SK-N-SH treated with all-trans-retinoic acid at 6 μM for 48 hours (cell line): Measurements from ENCODE around the gene KLHDC3.

Experiments used
- ATAC-seq: fragments of 200-7000 bp; cut with Tn5 transposase; 3 replicates; pipeline ENCODE4 v1.9.1; 2020; ENCODE audit warnings: mild to moderate bottlenecking, moderate library complexity
- ARNTL ChIP-seq: fragments of 450-650 bp; formaldehyde crosslinking; IDR thresholded peaks from 2 replicates; pipeline ENCODE4 v1.5.0; 2020; ENCODE audit warnings: low read depth, mild to moderate bottlenecking, moderate library complexity, borderline replicate concordance
- BACH2 ChIP-seq: fragments of 250-450 bp; sonication (Bioruptor Pico); IDR thresholded peaks from 2 replicates; pipeline ENCODE4 v1.9.0; 2021; ENCODE audit warnings: mild to moderate bottlenecking, borderline replicate concordance
- CREB5 ChIP-seq: fragments of 250-450 bp; sonication (Bioruptor Pico); IDR thresholded peaks from 2 replicates; pipeline ENCODE4 v1.5.1; 2020; ENCODE audit warnings: low read depth, mild to moderate bottlenecking, moderate library complexity
- GLIS3 ChIP-seq: fragments of 250-450 bp; sonication (Bioruptor Pico); IDR thresholded peaks from 2 replicates; pipeline ENCODE4 v1.5.0; 2020; ENCODE audit warnings: mild to moderate bottlenecking, moderate library complexity
- ISL1 ChIP-seq: fragments of 250-450 bp; sonication (Bioruptor Pico); IDR thresholded peaks from 2 replicates; pipeline ENCODE4 v2.1.2; 2022; ENCODE audit warnings: mild to moderate bottlenecking, moderate library complexity
- PATZ1 ChIP-seq: fragments of 250-450 bp; sonication (Bioruptor Pico); IDR thresholded peaks from 2 replicates; pipeline ENCODE4 v1.8.0; 2020; ENCODE audit warnings: mild to moderate bottlenecking, moderate library complexity, borderline replicate concordance
- POU6F1 ChIP-seq: fragments of 250-450 bp; sonication (Bioruptor Pico); IDR thresholded peaks from 2 replicates; pipeline ENCODE4 v1.8.0; 2021; ENCODE audit warnings: low read depth, mild to moderate bottlenecking, moderate library complexity, borderline replicate concordance
- SNAI2 ChIP-seq: fragments of 250-450 bp; sonication (Bioruptor Pico); IDR thresholded peaks from 2 replicates; pipeline ENCODE4 v1.5.0; 2020; ENCODE audit warnings: mild to moderate bottlenecking, moderate library complexity
- TCF4 ChIP-seq: fragments of 250-450 bp; sonication (Bioruptor Pico); IDR thresholded peaks from 2 replicates; pipeline ENCODE4 v1.8.0; 2021; ENCODE audit warnings: mild to moderate bottlenecking, moderate library complexity, borderline replicate concordance
- TOX ChIP-seq: fragments of 250-450 bp; sonication (Bioruptor Pico); IDR thresholded peaks from 2 replicates; pipeline ENCODE4 v1.8.0; 2021; ENCODE audit warnings: mild to moderate bottlenecking, moderate library complexity, borderline replicate concordance
- ZFP3 ChIP-seq: fragments of 250-450 bp; sonication (Bioruptor Pico); IDR thresholded peaks from 2 replicates; pipeline ENCODE4 v1.5.0; 2020; ENCODE audit warnings: mild to moderate bottlenecking, moderate library complexity
- ZFP30 ChIP-seq: fragments of 450-650 bp; formaldehyde crosslinking; IDR thresholded peaks from 2 replicates; pipeline ENCODE4 v1.5.0; 2022; ENCODE audit warnings: mild to moderate bottlenecking, moderate library complexity
- ZNF565 ChIP-seq: fragments of 450-650 bp; formaldehyde crosslinking; conservative IDR thresholded peaks from 2 replicates; pipeline ENCODE4 v1.5.0; 2020; ENCODE audit warnings: low read depth, mild to moderate bottlenecking, moderate library complexity
- ZNF70 ChIP-seq: fragments of 450-650 bp; formaldehyde crosslinking; IDR thresholded peaks from 2 replicates; pipeline ENCODE4 v1.5.0; 2020; ENCODE audit warnings: mild to moderate bottlenecking, moderate library complexity
- TF ChIP-seq, protein P1 (sequence below): fragments of 250-450 bp; sonication (Bioruptor Pico); IDR thresholded peaks from 2 replicates; pipeline ENCODE4 v1.5.0; 2020; ENCODE audit warnings: mild to moderate bottlenecking, moderate library complexity
- TF ChIP-seq, protein P2 (sequence below): fragments of 250-450 bp; sonication (Bioruptor Pico); IDR thresholded peaks from 2 replicates; pipeline ENCODE4 v1.5.1; 2021; ENCODE audit warnings: mild to moderate bottlenecking, moderate library complexity

Gene KLHDC3

DNA sequence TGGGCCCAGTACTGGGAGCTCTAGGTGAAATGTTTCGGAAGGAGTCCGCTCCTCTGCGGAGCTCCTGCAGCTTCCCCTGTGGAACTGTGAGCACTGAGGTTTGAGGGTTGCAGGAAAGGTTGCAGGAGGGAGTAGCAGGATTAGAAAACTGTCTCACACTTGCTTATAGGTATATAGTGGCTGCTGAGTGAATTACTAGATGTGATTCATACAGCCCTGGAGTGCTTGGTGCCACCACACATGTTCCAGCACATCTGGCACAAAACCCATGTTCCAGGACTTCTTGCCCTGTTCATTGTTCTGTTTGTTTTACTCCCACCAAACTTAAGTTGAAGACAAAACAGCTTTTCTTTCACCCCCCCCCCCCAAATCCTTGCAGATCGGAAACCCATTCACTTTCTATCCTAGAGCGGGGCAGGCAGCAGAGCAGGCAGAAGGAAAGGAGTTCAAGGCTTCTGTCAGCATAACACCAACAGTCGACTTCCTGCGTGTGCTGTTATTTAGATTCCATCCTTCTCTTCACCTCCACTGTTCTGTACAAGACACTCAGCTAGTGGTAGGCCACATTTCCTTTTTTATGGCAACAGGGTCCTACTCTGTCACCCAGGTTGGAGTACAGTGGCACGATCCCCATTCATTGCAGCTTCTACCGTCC, 34.4 kb upstream of the KLHDC3 start:
- no peak for TF ChIP-seq TOX (CRISPR knock-in tag)
- TF ChIP-seq POU6F1 (CRISPR knock-in tag), result no peak
- TF ChIP-seq ZFP3, result no peak
- no peak for TF ChIP-seq BACH2 (CRISPR knock-in tag)
- TF ChIP-seq CREB5 (CRISPR knock-in tag), result no peak
- peak; percentile 6 for ATAC-seq

- no peak for TF ChIP-seq TCF4 (CRISPR knock-in tag)
- no peak for ATAC-seq
These were observed 32.2 kb upstream of the KLHDC3 start for GRCh38 chr6:42981836-42982235.

DNA sequence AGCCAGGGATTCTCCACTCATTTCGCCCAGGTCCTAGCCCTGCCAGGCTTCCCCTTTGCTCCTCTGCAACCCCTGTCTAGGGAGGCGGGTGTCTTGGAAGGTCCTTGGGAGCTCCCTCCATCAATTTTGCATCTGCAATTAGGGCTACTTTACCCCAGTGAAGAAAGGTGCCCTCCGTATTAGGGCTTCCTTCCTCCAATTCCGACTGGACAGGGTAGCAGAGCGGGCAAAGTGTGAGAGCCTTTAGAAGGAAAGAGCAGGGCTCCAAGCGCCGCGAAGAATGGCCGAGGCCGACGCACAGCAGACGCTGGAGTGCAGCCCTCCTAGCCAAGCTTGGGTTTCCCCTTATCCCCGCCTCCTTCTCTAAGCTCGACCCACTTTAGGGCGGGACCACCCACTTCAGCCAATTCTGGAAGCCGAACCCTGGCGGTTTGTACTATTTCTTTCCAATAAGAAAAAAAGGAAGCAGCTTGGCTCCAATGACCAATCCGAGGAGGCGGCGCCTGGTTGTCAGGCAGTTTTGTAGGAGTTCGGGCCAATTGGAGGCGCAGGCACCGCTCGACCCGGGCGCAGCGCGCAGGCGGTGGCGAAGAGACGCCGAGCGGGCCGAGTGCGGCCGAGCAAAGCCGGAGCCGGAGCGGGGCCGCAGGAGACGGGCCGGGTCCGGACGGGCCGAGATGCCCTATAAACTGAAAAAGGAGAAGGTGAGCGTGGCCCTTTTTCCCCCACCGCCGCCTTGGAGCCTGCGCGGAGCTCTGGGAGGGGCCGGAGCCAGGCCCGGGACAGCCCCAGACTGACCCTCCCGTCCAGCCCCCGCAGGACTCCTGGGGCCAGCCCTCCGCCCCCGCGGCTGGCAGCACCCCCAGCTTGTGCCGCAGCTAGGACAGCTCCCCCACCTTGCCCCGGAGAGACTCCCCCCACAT, 29.8 kb upstream of the KLHDC3 start, which contains the start of gene PPP2R5D:
Gene PPP2R5D, plus strand, starts transcription at position 570 of the 923 bp plus-strand sequence. Its CDS starts 108 bp downstream, at position 678.
- ATAC-seq, result peak; percentile 96
- TF ChIP-seq GLIS3 (CRISPR knock-in tag) (no peak), ZNF565 (CRISPR knock-in tag) (no peak), ZFP3 (no peak), ZFP30 (CRISPR knock-in tag) (no peak), SNAI2 (CRISPR knock-in tag) (no peak), BACH2 (CRISPR knock-in tag) (no peak), ZNF70 (CRISPR knock-in tag) (no peak), PATZ1 (no peak), ARNTL (CRISPR knock-in tag) (no peak), TCF4 (CRISPR knock-in tag) (no peak), ISL1 (CRISPR knock-in tag) (no peak), CREB5 (CRISPR knock-in tag) (no peak)
- TF ChIP-seq, protein P1, sequence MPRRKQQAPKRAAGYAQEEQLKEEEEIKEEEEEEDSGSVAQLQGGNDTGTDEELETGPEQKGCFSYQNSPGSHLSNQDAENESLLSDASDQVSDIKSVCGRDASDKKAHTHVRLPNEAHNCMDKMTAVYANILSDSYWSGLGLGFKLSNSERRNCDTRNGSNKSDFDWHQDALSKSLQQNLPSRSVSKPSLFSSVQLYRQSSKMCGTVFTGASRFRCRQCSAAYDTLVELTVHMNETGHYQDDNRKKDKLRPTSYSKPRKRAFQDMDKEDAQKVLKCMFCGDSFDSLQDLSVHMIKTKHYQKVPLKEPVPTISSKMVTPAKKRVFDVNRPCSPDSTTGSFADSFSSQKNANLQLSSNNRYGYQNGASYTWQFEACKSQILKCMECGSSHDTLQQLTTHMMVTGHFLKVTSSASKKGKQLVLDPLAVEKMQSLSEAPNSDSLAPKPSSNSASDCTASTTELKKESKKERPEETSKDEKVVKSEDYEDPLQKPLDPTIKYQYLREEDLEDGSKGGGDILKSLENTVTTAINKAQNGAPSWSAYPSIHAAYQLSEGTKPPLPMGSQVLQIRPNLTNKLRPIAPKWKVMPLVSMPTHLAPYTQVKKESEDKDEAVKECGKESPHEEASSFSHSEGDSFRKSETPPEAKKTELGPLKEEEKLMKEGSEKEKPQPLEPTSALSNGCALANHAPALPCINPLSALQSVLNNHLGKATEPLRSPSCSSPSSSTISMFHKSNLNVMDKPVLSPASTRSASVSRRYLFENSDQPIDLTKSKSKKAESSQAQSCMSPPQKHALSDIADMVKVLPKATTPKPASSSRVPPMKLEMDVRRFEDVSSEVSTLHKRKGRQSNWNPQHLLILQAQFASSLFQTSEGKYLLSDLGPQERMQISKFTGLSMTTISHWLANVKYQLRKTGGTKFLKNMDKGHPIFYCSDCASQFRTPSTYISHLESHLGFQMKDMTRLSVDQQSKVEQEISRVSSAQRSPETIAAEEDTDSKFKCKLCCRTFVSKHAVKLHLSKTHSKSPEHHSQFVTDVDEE (CRISPR knock-in tag), result no peak
- TF ChIP-seq, protein P2, sequence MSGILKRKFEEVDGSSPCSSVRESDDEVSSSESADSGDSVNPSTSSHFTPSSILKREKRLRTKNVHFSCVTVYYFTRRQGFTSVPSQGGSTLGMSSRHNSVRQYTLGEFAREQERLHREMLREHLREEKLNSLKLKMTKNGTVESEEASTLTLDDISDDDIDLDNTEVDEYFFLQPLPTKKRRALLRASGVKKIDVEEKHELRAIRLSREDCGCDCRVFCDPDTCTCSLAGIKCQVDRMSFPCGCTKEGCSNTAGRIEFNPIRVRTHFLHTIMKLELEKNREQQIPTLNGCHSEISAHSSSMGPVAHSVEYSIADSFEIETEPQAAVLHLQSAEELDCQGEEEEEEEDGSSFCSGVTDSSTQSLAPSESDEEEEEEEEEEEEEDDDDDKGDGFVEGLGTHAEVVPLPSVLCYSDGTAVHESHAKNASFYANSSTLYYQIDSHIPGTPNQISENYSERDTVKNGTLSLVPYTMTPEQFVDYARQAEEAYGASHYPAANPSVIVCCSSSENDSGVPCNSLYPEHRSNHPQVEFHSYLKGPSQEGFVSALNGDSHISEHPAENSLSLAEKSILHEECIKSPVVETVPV (CRISPR knock-in tag), result no peak
